Neural progenitor cell (in vitro differentiated cells): ENCODE measurements around the gene PCCA.

Source experiments
- CTCF ChIP-seq: fragments of 200-600 bp; sonication (generic); IDR thresholded peaks from 2 replicates; pipeline ENCODE4 v1.5.1; 2017; ENCODE audit warnings: antibody characterized with exemption, mild to moderate bottlenecking
- EZH2 ChIP-seq: fragments of 200-600 bp; sonication (generic); IDR thresholded peaks from 2 replicates; pipeline ENCODE4 v1.6.1; 2017; ENCODE audit warnings: antibody characterized with exemption, mild to moderate bottlenecking, moderate library complexity
- EZH2phosphoT487 ChIP-seq: fragments of 200-600 bp; sonication (generic); IDR thresholded peaks from 2 replicates; pipeline ENCODE4 v1.6.1; 2017; ENCODE audit warnings: antibody characterized with exemption

DNA sequence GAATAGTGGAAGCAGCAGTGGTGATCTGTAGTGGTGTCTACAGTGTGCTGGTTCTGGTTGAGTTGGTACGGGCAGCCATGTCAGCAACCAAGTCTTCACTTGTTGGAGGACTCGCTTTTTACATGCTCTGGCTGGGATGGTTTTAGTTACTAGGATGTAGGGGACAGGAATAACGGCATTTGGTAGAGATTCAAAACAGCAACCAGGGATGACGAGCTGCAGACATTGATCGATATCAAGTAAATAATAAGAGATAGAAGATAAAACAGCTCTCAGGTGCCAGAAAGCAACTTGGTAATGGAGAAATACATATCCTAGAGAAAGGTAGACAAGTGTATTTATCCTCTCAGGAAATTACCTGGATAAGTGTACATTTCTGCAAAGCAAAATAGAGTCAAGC, 84.3 kb downstream of the PCCA start:
- TF ChIP-seq CTCF: no peak
- TF ChIP-seq EZH2: no peak
- no peak for TF ChIP-seq EZH2phosphoT487
